Glomerular visceral epithelial cell (primary cell): ENCODE results near the gene SLC34A3.
A peak's percentile ranks its signal among the peaks of the same experiment; 100 is the strongest.

Experiments
- DNase-seq: peaks from one replicate; pipeline ENCODE4 v3.0.0-alpha.2; 2016; ENCODE audit errors: extremely low spot score

SLC34A3 gene

GRCh38 chr9:137217276-137218211, 13.2 kb upstream of the SLC34A3 start:
- no peak for DNase-seq

GRCh38 chr9:137218212-137218753, 12.4 kb upstream of the SLC34A3 start:
- no peak for DNase-seq

- peak; percentile 31 for DNase-seq
Observed at GRCh38 chr9:137218754-137219271, 11.9 kb upstream of the SLC34A3 start.

GRCh38 chr9:137219757-137220316, 10.9 kb upstream of the SLC34A3 start:
- no peak for DNase-seq

- DNase-seq, result no peak
Observed at GRCh38 chr9:137220317-137221094, 10.2 kb upstream of the SLC34A3 start.

GRCh38 chr9:137221095-137221505, 9.6 kb upstream of the SLC34A3 start:
- DNase-seq, result no peak

DNA sequence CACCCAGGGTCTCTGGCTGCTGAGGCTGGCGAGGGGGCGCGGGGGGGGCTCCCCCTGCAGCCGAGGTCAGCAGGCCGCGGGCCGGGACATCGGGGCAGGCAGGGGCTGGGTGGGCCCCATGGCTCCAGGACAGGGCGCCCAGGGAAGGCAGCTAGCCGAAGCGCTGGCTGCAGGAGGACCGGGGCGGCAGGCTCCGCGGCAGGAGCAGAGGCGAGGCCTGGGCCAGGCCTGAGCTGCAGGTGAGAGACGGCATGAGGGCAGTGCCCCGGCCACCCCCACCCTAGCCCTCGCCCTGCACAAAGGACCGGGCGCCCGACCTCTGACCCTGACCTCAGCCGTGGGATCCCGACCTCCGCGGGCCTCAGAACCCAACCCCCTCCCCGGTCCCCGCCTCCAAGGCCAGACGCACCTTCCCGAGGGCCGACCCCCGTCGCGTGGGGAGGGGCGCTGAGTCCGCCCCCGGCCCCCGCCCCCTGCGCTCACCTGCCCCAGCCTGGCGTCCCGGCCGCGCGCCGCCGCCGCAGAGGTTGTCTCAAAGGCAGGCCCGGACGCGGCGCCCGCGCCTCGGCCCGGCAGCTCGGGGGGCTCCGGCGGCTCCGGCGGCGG, 9.1 kb upstream of the SLC34A3 start:
- no peak for DNase-seq

- DNase-seq, result no peak
Observed at GRCh38 chr9:137222190-137223077, 8.3 kb upstream of the SLC34A3 start, which contains the start of gene RNF208. Gene RNF208, minus strand, starts transcription at chr9:137222240. Its CDS starts 1,028 bp downstream, at chr9:137221212.

DNA sequence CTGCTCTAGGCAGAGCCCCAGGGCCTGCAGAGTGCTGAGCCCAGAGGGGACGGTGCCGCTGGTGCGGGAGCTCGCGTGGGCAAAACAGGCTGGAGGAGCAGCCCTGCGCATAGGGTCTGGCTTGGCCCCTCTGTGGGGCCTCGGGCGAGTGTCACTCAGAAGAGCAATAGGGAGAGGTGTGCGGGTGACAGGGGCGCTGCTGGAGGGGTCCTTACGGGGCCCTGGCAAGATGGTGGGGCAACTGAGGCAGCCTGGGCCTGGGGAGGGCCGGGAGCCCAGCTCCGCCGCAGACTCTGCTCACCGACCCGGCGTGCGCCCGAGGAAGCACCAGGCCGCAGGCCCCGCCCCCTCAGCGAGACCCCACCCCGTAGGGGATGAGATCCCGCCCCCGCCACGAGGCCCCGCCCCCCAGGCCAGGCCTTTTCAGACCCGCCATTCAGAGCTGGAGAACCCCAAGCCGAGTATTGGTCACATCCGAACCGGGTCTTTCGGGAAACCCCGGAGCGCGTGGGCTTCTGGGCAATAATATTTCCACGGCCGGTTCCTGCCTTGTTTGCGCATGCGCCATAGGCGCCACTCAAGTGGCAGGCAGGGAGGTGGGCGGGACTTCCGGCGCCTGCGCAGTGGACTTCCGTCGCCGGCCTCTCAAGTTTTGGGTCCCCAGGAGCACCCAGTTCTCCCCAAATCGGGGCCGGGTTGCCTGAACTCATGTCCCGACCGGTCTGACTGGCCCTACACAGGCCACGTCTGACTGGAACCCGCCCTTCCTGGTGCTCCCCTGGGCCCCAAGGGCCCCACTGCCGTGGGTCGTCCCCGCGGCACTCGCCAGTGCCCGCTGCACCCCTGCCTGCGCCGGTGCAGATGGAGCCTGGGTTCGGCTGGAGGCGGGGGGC, 7.4 kb upstream of the SLC34A3 start:
- DNase-seq, result peak; percentile 99

DNA sequence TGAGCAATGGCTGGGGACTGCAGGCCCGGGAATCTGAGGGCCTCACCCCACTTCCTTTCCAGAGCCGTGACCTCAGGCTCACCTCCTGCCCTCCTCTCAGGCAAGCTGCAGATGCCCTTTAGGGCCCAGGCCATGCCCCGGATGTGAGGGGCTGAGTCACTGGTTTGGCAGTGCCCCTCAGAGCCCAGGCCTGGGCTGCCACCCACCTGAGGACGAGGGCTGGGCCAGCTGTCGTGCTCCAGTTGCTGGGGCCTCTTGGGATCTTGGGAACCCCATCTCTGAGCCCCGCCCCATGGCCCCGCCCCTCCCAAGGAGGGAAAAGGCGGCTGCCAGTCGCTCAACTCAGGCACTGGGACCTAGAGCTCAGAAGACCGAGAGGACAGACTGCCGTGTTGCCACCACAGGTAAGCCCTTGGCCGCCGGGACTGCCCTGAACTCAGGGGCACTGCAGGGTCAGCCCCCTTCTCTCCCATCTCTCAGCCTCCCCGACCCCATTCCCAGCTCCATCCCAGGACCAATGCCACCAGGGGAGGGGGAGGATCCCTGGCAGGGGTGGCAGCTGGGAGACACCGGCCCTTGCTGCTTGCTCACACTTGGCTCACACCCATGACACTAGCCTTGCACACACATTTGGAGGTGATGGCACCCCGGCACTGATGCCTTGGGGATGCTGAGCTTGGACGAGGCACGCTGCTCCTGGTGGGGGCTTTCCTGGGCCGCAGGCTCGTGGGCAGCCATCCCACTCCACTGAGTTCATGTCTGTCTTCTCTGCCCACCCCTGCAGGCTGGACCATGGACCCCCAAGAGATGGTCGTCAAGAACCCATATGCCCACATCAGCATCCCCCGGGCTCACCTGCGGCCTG, 5.6 kb upstream of the SLC34A3 start, which contains the start of gene CYSRT1:
CYSRT1 (plus strand) TSS at position 345 of the 865 bp plus-strand sequence; CDS start at position 793, 448 bp downstream.
- no peak for DNase-seq

GRCh38 chr9:137225699-137226331, 4.9 kb upstream of the SLC34A3 start:
- DNase-seq, result no peak

- DNase-seq, result peak; percentile 78
Observed at GRCh38 chr9:137226338-137227053, 4.2 kb upstream of the SLC34A3 start.

DNA sequence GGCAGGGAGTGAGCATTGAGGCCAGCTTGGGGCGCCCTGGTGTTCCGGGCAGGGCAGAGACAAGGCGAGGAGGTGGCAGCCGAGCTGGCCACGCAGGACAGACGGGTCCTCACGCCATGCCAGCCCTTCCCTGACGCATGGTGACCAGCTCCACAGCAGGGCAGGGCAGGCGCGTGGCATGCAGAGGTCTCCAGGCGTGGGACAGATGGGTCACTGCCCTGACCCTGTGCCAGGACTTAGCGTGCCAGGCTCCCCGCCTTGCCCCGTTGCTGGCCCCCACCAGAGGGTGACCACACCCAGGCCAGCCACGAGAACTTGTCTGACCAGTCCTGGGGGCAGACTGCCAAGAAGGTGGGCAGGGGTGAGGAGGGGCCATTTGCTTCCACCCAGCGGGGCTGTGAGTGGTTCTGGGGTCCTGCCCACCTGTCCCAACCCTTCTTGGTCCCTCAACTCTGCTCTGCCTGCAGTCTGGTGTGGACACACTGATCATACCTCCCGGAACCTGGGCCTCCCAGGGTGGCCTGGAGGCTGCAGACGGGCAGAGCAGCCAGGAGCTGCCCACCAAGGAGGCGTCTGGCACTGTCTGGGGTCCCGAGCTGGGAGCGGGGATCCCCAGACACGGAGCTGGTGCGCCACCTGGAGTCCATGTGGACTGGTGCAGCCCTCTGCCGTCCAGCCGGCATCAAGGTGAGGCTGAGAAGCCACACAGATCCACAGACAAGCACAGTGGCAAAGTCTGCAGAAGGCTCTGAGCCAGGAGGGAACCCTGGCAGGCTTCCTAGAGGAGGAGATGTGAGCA, 3.4 kb upstream of the SLC34A3 start, which contains the start of gene RNF224:
RNF224 (plus strand) TSS at position 449 of the 799 bp plus-strand sequence. CDS start 834 bp downstream, outside the sequence.
- DNase-seq, result peak; percentile 86

DNA sequence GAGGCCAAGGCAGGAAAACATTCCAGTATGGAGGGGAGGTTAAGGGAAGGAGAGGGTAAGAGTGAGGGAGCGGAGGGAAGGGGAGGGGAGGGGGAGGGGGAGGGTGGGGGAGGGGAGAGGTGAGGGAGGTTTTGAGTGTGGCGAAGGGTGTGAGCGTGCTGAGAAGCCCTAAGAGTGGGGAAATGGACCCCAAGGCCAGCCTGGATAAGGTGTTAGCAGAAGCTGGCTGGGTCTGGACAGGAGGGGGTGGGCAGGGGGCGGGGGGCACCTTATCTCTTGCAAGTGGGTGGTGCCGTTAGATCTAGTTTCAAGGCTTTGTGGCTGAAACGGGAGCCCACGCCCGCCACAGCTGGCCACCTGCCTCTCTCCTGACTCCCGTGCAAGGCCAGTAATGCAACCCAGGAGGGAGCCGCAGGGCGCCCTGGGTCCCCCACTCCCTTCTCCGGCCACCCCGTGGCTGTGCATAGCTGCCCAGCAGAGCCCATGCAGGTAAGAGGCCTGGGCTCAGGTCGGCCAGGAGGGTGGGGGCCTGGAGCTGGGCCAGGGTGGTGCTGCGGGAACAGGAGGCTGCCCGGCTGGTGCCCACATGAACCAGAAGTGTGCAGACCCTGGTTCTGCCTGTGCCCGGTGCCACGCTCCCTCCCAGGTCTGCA, 2.7 kb upstream of the SLC34A3 start:
- DNase-seq, result no peak

- no peak for DNase-seq
Observed at GRCh38 chr9:137228506-137228967, 2.2 kb upstream of the SLC34A3 start.
